Activated CD4-positive, alpha-beta T cell treated with anti-CD3 and anti-CD28 coated beads for 4 hours (primary cell): ENCODE measurements around the gene FOXJ1.
"Not testable (repeated sequence)": the region's sequence is repeated elsewhere in the genome, so short reads cannot be mapped to it uniquely, and the experiment has no call there.

Source experiments
- DNase-seq, 2 donors: peaks; one replicate each; pipeline ENCODE4 v3.0.0-alpha.2; 2020

FOXJ1 gene, protein sequence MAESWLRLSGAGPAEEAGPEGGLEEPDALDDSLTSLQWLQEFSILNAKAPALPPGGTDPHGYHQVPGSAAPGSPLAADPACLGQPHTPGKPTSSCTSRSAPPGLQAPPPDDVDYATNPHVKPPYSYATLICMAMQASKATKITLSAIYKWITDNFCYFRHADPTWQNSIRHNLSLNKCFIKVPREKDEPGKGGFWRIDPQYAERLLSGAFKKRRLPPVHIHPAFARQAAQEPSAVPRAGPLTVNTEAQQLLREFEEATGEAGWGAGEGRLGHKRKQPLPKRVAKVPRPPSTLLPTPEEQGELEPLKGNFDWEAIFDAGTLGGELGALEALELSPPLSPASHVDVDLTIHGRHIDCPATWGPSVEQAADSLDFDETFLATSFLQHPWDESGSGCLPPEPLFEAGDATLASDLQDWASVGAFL

GRCh38 chr17:76141212-76142038, at the start of gene FOXJ1:
Gene FOXJ1, minus strand, starts transcription at chr17:76141245. Its CDS starts 850 bp downstream, at chr17:76140395.
- peak; percentile 85 to 88 for DNase-seq

GRCh38 chr17:76189741-76190140, 48.7 kb upstream of the FOXJ1 start:
- DNase-seq, result no peak

GRCh38 chr17:76189247-76189646, 48.2 kb upstream of the FOXJ1 start:
- DNase-seq, result no peak

GRCh38 chr17:76188213-76189016, 47.4 kb upstream of the FOXJ1 start:
- no peak for DNase-seq

DNA sequence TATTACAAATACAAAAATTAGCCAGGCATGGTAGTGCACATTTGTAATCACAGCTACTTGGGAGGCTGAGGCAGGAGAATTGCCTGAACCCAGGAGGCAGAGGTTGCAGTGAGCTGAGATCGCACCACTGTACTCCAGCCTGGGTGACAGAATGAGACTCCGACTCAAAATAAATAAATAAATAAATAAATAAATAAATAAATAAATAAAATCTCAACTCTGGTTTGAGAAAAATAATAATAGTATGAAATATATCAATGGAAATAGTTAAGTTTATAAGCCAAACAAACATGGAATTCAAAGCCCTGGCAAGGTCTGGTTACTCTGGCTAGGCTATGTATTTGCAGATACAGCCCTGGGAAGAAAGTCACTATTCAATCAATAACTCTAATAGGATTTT, 45.7 kb upstream of the FOXJ1 start:
- not testable (repeated sequence) for DNase-seq

DNA sequence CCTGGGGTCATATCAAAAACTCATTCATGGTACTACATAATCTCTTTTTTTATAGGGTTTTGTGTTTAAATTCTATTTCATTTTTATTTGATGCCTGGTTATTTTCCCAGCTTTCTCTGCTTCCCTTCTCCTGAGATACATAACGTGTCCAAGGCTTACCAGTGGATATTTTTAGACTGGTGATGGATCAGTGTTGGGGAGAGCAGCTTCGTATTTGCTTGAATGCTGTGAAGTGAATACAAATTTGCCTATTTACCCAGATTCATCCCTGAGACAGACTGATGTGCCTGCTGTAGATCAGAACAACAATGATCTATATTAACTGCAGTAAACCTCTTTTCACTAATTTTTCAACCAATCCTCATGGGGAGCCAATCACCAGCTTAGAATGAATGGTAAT, 43.2 kb upstream of the FOXJ1 start:
- DNase-seq, result no peak

- DNase-seq, result peak; percentile 87 to 98
Measured at GRCh38 chr17:76182016-76182764, 41.1 kb upstream of the FOXJ1 start.

GRCh38 chr17:76179496-76180467, 38.7 kb upstream of the FOXJ1 start:
- peak; percentile 34 to 35 for DNase-seq

GRCh38 chr17:76178124-76178523, 37.1 kb upstream of the FOXJ1 start:
- no peak for DNase-seq

GRCh38 chr17:76176701-76177574, 35.9 kb upstream of the FOXJ1 start:
- DNase-seq, result no peak

DNA sequence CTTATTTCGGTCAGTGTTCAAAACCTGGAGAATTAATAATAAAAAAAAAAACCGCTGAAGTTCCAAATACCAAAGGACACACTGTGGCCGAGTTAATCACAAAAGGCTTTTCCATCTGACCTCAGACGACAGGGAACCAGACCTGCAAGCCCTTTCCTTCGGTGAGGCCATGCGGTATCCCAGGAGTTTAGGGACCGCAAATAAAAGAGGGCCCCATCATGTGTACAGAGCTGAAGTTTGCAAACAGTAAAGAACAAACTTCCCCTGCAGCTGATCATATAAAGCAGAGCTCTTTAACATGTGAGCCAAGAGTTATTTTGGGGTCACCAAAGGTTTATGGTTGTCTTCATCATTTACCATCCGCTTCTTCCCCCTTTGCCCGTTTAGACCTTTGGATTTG, 33.0 kb upstream of the FOXJ1 start:
- DNase-seq, result no peak

GRCh38 chr17:76173474-76173873, 32.4 kb upstream of the FOXJ1 start:
- no peak for DNase-seq

DNA sequence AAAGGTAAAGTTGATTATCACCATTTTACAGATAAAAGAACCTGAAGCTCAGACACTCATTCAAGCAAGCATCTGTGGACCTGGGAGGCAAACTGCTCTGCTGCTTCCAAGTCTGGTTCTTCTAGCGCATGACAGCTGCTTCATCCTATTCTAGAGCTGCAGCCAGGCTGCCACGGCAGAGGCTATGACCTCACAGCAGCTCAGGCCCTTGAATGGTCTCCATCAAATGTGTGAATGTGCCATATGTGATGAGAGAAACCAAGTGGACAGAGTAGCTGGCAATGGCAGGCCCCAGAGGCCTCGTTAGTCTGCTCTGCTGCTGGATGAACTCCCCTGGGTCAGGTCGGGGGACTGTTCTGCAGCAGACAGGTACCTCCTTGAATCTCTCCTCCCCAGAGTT, 30.7 kb upstream of the FOXJ1 start:
- DNase-seq, result no peak

DNA sequence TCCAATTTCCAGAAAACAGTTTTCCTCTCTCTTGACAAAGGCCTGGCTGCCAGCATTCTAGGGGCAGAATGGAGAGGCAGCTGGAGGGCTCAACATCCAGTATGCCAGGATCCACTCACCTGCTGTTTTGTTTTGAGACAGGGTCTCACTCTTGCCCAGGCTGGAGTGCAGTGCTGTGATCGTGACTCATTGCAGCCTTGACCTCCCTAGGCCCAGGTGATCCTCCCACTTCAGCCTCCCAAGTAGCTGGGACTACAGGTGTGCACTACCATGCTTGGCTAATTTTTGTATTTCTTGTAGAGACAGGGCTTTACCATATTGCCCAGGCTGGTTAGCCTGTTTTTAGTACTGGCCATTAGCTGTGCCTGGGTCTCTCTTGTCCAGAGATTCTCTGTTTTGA, 29.1 kb upstream of the FOXJ1 start:
- no peak for DNase-seq

DNA sequence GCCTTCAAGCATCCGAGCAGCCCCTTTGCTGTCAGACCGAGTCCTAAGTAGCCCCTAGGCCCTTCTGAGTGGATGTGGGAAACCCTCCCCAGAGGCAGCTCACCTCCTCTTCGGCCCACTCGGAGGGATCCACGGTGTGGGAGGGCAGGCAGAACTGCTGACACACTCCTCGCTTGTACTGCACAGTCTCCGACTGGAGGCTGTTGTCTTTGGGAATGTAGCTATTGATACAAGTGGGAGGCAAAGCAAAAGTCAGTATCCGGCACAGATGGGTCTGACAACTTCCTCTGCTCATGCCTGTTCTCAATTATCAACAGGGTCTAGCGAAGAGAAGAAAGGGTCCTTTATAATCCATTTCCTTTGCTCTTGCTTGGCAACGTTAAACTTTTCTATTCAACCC, 25.9 kb upstream of the FOXJ1 start:
- DNase-seq, result no peak

- DNase-seq, result no peak
Measured at GRCh38 chr17:76166168-76166567, 25.1 kb upstream of the FOXJ1 start.

DNA sequence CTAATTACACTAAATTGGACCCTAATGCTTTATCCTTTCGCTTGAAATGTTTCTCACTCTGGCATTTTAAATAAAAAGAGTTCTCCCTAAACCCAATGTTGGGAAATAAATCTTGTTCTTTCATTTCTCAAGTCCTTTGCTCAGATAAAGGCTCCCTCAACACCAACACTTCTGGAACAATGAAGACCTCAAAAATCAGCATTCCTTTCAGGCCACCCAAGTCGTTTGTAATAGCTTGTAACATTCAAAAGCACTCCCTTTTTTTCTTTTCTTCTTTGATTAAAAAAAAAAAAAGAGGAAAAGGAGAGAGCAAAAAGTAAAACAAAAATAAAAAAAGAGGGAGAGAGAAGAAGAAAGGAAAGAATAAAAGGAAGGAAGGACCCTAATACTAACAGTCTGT, 23.3 kb upstream of the FOXJ1 start:
- no peak for DNase-seq

- no peak for DNase-seq
Measured at GRCh38 chr17:76163919-76164318, 22.9 kb upstream of the FOXJ1 start.

DNA sequence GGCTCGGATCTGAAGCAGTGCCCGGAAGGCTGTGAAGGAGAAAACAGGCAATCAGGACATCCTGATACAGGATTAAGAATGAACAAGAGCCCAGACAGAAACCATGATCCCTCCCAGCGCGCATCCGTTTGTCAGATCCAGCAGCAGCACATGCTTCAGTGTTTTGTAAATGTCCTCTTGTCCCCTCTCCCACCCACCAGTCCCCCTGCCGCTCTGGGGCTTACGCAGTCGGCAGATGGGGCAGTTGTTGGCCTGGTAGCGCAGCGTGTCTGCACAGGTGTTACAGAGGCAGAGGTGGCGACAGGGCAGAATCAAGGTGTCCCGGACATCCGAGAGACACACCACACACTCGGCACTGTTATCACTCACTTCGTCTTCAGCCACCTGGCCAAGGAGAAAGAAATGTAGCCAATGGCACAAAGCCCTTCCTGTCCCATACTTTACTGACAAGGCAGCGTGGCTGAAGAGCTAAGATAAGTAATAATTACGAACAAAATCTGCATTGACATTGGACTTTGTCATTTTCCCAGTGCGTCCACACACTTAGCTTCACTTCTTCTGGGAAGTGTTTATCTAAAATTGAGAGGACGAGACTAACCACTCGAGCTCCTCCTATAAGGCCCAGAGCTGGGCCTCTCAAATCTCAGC, 20.7 kb upstream of the FOXJ1 start:
- no peak for DNase-seq
